GM12872 (cell line): ENCODE measurements around the gene CNKSR1.
A peak's percentile ranks its signal among the peaks of the same experiment; 100 is the strongest.

ENCODE experiments used
- CTCF ChIP-seq: IDR thresholded peaks from 3 replicates; pipeline ENCODE4 v1.5.1; 2011; ENCODE audit warnings: low read depth, mild to moderate bottlenecking, low read length, moderate library complexity; ENCODE audit not compliant: insufficient read depth

The CNKSR1 gene

GRCh38 chr1:26220199-26220912, 43.1 kb downstream of the CNKSR1 start:
- TF ChIP-seq CTCF, result no peak

- no peak for TF ChIP-seq CTCF
These were observed 43.8 kb downstream of the CNKSR1 start for GRCh38 chr1:26221094-26221493.

GRCh38 chr1:26224606-26225005, 47.3 kb downstream of the CNKSR1 start:
- TF ChIP-seq CTCF, result no peak

GRCh38 chr1:26225033-26225831, 47.9 kb downstream of the CNKSR1 start:
- no peak for TF ChIP-seq CTCF

- peak; percentile 93 for TF ChIP-seq CTCF
These were observed 56.8 kb downstream of the CNKSR1 start, which contains the start of gene CEP85 for GRCh38 chr1:26233903-26234643. Gene CEP85 (plus strand): TSS chr1:26234200. CDS start chr1:26239784, 5,584 bp downstream.

- peak; percentile 18; the same call in 1 of the 3 replicates for TF ChIP-seq CTCF
These were observed 57.5 kb downstream of the CNKSR1 start for GRCh38 chr1:26234644-26235370.
